Lower leg skin (tissue), 3 donors: Measurements from ENCODE around the gene GALM.

ENCODE experiments used
- POLR2A ChIP-seq, 2 donors: fragments of 450-650 bp; IDR thresholded peaks; one replicate each; pipeline ENCODE4 v1.6.1; 2016 to 2017; ENCODE audit warnings: antibody characterized with exemption in 2 of 2, mild to moderate bottlenecking in 1 of 2, moderate library complexity in 1 of 2
- TF ChIP-seq, protein P1 (sequence below), 3 donors: fragments of 450-650 bp; IDR thresholded peaks; one replicate each; pipeline ENCODE4 v1.5.1; 2016; ENCODE audit warnings: antibody characterized with exemption in 3 of 3, mild to moderate bottlenecking in 3 of 3, moderate library complexity in 2 of 3

DNA sequence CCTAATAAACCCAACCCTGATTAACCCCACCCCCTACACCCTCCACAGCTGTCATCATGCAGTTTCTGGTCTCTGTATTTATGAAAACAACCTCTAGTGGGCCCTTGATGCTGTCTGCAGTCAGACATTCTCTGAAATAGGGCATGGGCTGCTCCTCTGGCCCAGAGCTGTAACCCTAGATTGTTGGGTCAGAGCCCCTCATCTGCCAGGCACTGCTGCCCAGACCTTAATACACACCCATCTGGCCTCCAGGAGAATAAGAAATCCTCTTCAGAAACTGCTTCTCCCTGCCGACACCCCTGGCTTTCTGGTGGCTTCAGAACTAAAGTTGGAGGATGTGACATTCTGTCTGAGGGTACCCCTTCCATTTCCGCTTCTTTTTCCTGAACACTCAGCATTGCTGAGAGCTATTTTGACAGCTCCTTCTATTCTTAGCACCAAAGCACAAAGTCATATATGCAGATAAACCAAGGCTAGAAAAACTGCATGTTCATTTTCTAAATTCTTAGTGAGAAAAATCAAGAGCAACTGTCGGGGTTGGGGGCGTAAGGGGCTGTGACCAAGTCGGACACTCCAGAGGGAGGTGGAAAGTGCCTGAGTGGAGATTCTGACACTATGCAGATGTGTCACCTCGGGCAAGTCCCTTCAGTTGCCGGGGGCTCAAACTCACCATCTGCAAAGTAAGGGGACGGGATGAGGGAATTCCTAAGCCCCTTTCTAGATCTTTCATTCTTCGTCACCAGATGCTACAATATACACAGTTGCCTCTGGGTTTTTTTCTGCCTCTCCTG, 56.6 kb downstream of the GALM start:
- TF ChIP-seq, protein P1, sequence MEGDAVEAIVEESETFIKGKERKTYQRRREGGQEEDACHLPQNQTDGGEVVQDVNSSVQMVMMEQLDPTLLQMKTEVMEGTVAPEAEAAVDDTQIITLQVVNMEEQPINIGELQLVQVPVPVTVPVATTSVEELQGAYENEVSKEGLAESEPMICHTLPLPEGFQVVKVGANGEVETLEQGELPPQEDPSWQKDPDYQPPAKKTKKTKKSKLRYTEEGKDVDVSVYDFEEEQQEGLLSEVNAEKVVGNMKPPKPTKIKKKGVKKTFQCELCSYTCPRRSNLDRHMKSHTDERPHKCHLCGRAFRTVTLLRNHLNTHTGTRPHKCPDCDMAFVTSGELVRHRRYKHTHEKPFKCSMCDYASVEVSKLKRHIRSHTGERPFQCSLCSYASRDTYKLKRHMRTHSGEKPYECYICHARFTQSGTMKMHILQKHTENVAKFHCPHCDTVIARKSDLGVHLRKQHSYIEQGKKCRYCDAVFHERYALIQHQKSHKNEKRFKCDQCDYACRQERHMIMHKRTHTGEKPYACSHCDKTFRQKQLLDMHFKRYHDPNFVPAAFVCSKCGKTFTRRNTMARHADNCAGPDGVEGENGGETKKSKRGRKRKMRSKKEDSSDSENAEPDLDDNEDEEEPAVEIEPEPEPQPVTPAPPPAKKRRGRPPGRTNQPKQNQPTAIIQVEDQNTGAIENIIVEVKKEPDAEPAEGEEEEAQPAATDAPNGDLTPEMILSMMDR (IDR thresholded peaks at IDR 0.05): no peak
- TF ChIP-seq POLR2A (IDR thresholded peaks at IDR 0.05): no peak
